Brain microvascular endothelial cell (primary cell): ENCODE measurements around the gene ZNF296.

Experiments used
- DNase-seq: peaks from one replicate; pipeline ENCODE4 v3.0.0-alpha.2; 2020
- H3K27ac ChIP-seq: fragments of 250-450 bp; sonication (Bioruptor Pico); 2 replicates; pipeline ENCODE4 v1.5.1; 2020; ENCODE audit warnings: mild to moderate bottlenecking, moderate library complexity
- H3K27me3 ChIP-seq: fragments of 250-450 bp; sonication (Bioruptor Pico); replicated peaks from 2 replicates; pipeline ENCODE4 v1.5.1; 2020; ENCODE audit warnings: mild to moderate bottlenecking
- H3K36me3 ChIP-seq: fragments of 250-450 bp; sonication (Bioruptor Pico); replicated peaks from 2 replicates; pipeline ENCODE4 v1.5.1; 2020; ENCODE audit warnings: mild to moderate bottlenecking
- H3K4me3 ChIP-seq: 2 replicates; pipeline ENCODE4 v1.5.1; 2011; ENCODE audit warnings: low read depth, mild to moderate bottlenecking, control low read depth, low read length, moderate library complexity
- in situ Hi-C: cut with HindIII; loops from 2 replicates; pipeline ENCODE4 v1.10.0; 2017; ENCODE audit warnings: low sequenced_read_pairs, low pct_ligation_motif_present
- TF ChIP-seq, protein P1 (sequence below): IDR thresholded peaks from 2 replicates; pipeline ENCODE4 v1.5.1; 2011; ENCODE audit warnings: low read depth, mild to moderate bottlenecking, moderate library complexity, low read length, control low read depth, inconsistent platforms; ENCODE audit errors: missing control alignments

Gene ZNF296

DNA sequence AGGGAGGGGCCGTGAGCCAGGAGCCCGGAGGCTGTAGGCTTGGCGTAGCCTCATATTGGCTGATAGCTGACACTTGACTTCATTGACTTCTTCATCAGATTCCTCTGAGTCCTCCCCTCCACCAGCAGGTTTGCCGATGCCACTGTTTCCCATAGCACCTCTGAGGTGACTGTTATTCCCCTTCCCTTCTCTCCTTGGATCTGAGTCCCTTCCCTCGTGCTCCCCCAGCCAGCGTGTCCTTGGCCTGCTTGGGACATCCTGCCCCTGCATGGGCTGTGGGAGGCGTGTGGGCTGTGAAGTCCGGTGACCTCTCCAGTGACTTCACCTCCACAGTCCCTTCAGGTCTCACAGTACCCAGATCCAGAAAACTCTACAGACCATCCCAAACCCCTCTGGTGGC, 25.5 kb upstream of the ZNF296 start:
- in situ Hi-C loops: no loop called here
- TF ChIP-seq, protein P1, sequence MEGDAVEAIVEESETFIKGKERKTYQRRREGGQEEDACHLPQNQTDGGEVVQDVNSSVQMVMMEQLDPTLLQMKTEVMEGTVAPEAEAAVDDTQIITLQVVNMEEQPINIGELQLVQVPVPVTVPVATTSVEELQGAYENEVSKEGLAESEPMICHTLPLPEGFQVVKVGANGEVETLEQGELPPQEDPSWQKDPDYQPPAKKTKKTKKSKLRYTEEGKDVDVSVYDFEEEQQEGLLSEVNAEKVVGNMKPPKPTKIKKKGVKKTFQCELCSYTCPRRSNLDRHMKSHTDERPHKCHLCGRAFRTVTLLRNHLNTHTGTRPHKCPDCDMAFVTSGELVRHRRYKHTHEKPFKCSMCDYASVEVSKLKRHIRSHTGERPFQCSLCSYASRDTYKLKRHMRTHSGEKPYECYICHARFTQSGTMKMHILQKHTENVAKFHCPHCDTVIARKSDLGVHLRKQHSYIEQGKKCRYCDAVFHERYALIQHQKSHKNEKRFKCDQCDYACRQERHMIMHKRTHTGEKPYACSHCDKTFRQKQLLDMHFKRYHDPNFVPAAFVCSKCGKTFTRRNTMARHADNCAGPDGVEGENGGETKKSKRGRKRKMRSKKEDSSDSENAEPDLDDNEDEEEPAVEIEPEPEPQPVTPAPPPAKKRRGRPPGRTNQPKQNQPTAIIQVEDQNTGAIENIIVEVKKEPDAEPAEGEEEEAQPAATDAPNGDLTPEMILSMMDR: no peak
- no peak overlapping the region for H3K4me3 ChIP-seq
- H3K27me3 ChIP-seq: no peaks in the 10 kb centered on the region
- no peak overlapping the region for H3K27ac ChIP-seq
- H3K36me3 ChIP-seq: no peaks in the 10 kb centered on the region
- DNase-seq: no peak

DNA sequence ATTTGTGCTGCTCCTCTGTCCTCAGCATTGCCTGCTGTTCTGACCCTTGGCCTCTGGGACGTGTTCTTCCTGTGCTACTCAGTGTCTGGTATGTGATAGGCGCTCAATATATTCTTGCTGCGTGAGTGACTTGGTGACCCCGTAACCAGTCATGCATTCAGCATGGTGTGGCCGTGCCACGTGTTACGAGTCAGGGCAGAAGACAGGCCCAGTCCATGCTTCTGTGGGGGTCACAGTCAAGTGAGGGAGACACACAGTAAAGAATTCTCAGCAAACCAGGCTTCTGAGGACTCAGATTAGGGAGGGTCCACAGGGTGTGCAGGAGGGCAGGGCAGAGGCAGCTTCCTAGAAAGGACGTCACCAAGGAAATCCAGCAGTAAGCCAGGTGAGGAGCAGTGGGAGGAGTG, 24.6 kb upstream of the ZNF296 start:
- H3K27ac ChIP-seq: peak overlapping the region; percentile 60
- no peak overlapping the region for H3K4me3 ChIP-seq
- in situ Hi-C loops: no loop called here

DNA sequence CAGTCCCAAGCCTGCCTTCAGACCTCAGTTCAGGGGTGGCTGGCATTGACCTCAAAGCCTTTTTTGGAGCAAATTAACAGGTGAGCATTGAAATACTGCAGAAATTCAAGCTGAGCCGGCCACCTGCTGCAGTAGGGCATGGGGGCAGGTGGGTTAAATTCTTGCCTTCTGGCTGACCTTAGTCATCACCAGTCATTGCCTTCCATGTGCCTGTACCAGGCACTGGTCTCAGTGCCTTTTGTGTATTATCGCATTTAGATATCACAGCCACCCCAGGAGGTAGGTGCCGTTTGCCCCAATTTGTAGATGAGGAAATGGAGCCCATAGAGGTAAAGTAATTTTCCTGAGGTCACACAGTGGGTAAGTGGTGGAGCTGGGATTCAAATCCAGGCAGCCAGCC, 23.9 kb upstream of the ZNF296 start:
- Histone ChIP-seq H3K36me3 (no peaks in the 10 kb centered on the region), H3K27me3 (no peaks in the 10 kb centered on the region), H3K27ac (peak overlapping the region; percentile 60), H3K4me3 (no peak overlapping the region)
- TF ChIP-seq, protein P1: no peak
- in situ Hi-C loops: no loop called here
- DNase-seq: no peak

More for the DNA sequence above, 24.6 kb upstream of the ZNF296 start:
- H3K36me3 ChIP-seq: no peaks in the 10 kb centered on the region
- peak; percentile 75 for DNase-seq
- TF ChIP-seq, protein P1: no peak
- no peaks in the 10 kb centered on the region for H3K27me3 ChIP-seq

DNA sequence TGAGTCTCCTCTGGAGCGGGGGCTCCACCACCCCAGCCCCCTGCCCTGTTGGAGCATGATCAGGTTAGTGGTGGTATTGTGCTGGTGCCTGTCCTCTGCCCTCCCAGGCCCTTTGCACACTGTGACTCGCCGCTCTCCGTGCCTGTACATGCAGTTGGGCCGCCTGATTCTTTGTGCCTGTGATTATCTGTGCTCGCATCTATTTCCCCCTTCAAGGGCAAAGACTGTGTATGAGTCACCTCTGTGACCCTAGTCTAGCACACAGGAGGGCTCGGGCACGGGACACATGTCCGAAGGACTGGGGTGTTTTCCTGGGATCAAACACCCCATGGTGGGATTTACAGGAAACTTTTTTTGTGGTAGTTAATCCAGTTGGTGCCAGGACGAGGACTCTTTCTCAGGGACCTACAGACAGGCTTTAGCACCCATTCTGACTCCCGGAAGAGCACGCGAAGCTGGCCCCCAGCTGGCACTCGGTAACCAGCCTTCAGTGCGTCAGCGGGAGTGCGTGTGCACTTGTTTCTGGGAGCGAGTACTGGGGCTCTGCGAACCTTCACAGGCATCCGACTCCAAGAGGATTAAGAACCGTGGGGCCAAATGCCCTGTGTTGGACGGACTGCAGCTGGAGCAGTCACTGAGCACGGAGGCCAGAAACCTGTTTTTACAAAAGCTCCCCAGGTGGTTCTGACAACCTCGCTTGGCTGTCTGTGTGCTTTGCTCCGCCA, 23.4 kb upstream of the ZNF296 start:
- H3K27me3 ChIP-seq: no peaks in the 10 kb centered on the region
- DNase-seq: no peak
- H3K36me3 ChIP-seq: no peaks in the 10 kb centered on the region
- peak overlapping the region; percentile 20 for H3K27ac ChIP-seq
- H3K4me3 ChIP-seq: no peak overlapping the region
- TF ChIP-seq, protein P1: no peak
- in situ Hi-C loops: no loop called here

DNA sequence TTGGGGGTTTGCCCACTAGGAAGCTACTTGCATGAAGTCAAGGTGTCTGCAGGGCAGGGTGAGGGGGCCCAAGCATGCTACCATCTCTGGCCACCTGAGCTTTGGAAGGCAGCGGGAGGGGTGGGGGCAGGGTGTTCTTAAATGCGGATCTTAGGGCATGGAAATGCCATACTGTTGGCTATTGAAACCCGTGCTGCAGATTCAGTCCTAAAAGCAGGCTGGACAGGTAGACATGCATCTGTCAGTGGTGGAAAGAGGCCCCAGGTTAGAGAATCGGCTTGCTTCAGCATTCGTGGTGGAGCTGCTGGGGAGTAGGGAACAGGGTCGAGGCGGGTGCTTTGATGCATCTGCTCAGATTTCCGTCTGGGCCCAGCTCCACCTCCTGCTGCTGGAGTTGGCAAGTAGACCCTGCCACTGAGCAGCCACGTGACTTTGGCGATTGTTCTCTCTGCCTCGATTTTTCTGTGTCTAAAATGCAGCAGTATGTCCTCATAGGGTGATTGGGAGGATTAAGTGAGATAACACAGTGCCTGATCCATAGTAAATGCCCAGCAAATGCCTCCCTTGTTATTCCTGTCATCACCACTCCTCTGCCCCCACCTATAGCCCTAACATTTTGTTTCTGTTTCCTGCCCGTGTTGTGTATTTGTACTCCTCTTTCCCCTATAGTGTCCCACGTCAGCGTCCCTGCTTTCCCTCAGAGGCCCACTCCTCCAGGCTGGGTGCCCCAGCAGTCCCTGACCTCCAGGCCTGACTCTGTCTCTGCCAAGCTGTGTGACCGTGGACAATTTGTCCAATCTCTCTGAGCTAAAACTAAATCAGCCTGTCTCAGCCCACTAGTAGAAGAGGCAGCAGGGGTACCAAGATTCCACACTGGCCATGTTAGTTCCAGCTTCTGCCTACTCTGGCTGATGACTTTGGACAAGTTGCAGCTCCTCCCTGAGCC, 22.5 kb upstream of the ZNF296 start:
- no peak overlapping the region for H3K4me3 ChIP-seq
- TF ChIP-seq, protein P1: no peak
- DNase-seq: no peak
- in situ Hi-C loops: no loop called here
- H3K27ac ChIP-seq: peak overlapping the region; percentile 27
- H3K36me3 ChIP-seq: no peaks in the 10 kb centered on the region
- no peaks in the 10 kb centered on the region for H3K27me3 ChIP-seq
